ENCODE measurements around the gene PRC1.

PRC1 gene

GRCh38 chr15:90936823-90937222 is 57.5 kb downstream of the PRC1 start:
- Histone ChIP-seq H2AFZ (ENCODE audit: low read length) (no peak overlapping the region), H3F3A (ENCODE audit: insufficient read depth, low read length) (peaks cover 13% of the 10 kb centered on the region), H4K20me1 (ENCODE audit: insufficient read depth, low read length) (no peaks in the 10 kb centered on the region), H3K27me3 (replicated peaks; ENCODE audit: insufficient read depth, low read length) (no peaks in the 10 kb centered on the region), H3K27ac (ENCODE audit: low read length) (no peak overlapping the region), H3K9me3 (replicated peaks; ENCODE audit: insufficient read depth, low read length) (no peaks in the 10 kb centered on the region), H3K9ac (ENCODE audit: low read length) (no peak overlapping the region), H3K36me3 (replicated peaks; ENCODE audit: insufficient read depth, low read length) (no peaks in the 10 kb centered on the region), H3K4me2 (ENCODE audit: low read depth, low read length) (0 out of 2 replicates have a peak overlapping the region, but pooled peaks have one; percentile 96), H3K4me3 (ENCODE audit: low read length) (no peak overlapping the region), H3K79me2 (ENCODE audit: low read length) (peaks cover 23% of the 10 kb centered on the region), H3K9me2 (replicated peaks; ENCODE audit: insufficient read depth, low read length) (no peaks in the 10 kb centered on the region), H3K4me1 (ENCODE audit: low read length) (peaks cover 22% of the 10 kb centered on the region)
- TF ChIP-seq EZH2phosphoT487 (IDR thresholded peaks at IDR 0.05; ENCODE audit: low read length) = no peak
- no peak for TF ChIP-seq EZH2 (optimal IDR thresholded peaks at IDR 0.05; ENCODE audit: low read depth, low read length)
- TF ChIP-seq CTCF (IDR thresholded peaks at IDR 0.05; ENCODE audit: low read length) = no peak
- DNase-seq = no peak

- Histone ChIP-seq H3K4me1 (ENCODE audit: low read length) (peaks cover 27% of the 10 kb centered on the region), H3K4me2 (ENCODE audit: low read depth, low read length) (peak within 1 kb of the TSS; percentile 96), H3K9me2 (replicated peaks; ENCODE audit: insufficient read depth, low read length) (no peaks in the 10 kb centered on the region), H3K27me3 (replicated peaks; ENCODE audit: insufficient read depth, low read length) (no peaks in the 10 kb centered on the region), H3K36me3 (replicated peaks; ENCODE audit: insufficient read depth, low read length) (no peaks in the 10 kb centered on the region), H2AFZ (ENCODE audit: low read length) (peak within 1 kb of the TSS; percentile 78), H3F3A (ENCODE audit: insufficient read depth, low read length) (peaks cover 28% of the 10 kb centered on the region), H3K9me3 (replicated peaks; ENCODE audit: insufficient read depth, low read length) (no peaks in the 10 kb centered on the region), H3K79me2 (ENCODE audit: low read length) (peaks cover 29% of the 10 kb centered on the region), H3K27ac (ENCODE audit: low read length) (peak within 1 kb of the TSS; percentile 69), H3K9ac (ENCODE audit: low read length) (peak within 1 kb of the TSS; percentile 87), H4K20me1 (ENCODE audit: insufficient read depth, low read length) (no peaks in the 10 kb centered on the region), H3K4me3 (ENCODE audit: low read length) (peak within 1 kb of the TSS; percentile 96)
- TF ChIP-seq EZH2 (optimal IDR thresholded peaks at IDR 0.05; ENCODE audit: low read depth, low read length) = no peak
- no peak for TF ChIP-seq EZH2phosphoT487 (IDR thresholded peaks at IDR 0.05; ENCODE audit: low read length)
- TF ChIP-seq CTCF (IDR thresholded peaks at IDR 0.05; ENCODE audit: low read length) = no peak
- peak; percentile 97 for DNase-seq
These were observed 59.2 kb downstream of the PRC1 start, which contains the start of gene UNC45A for GRCh38 chr15:90934949-90935751. TSS of gene UNC45A (plus strand) at chr15:90935285. CDS start at chr15:90935325, 40 bp downstream.

GRCh38 chr15:90934256-90934948 is 59.9 kb downstream of the PRC1 start:
- TF ChIP-seq CTCF (IDR thresholded peaks at IDR 0.05; ENCODE audit: low read length) = peak; percentile 95
- TF ChIP-seq EZH2 (optimal IDR thresholded peaks at IDR 0.05; ENCODE audit: low read depth, low read length) = no peak
- H4K20me1 ChIP-seq (ENCODE audit: insufficient read depth, low read length) = no peaks in the 10 kb centered on the region
- peak overlapping the region; percentile 58 for H3K9ac ChIP-seq (ENCODE audit: low read length)
- H3K27me3 ChIP-seq (replicated peaks; ENCODE audit: insufficient read depth, low read length) = no peaks in the 10 kb centered on the region
- peaks cover 27% of the 10 kb centered on the region for H3K4me1 ChIP-seq (ENCODE audit: low read length)
- H3K27ac ChIP-seq (ENCODE audit: low read length) = peak overlapping the region; percentile 69
- H3K9me2 ChIP-seq (replicated peaks; ENCODE audit: insufficient read depth, low read length) = no peaks in the 10 kb centered on the region
- H3K9me3 ChIP-seq (replicated peaks; ENCODE audit: insufficient read depth, low read length) = no peaks in the 10 kb centered on the region
- H2AFZ ChIP-seq (ENCODE audit: low read length) = peak overlapping the region; percentile 78
- no peaks in the 10 kb centered on the region for H3K36me3 ChIP-seq (replicated peaks; ENCODE audit: insufficient read depth, low read length)
- H3K4me2 ChIP-seq (ENCODE audit: low read depth, low read length) = peak overlapping the region; percentile 76
- peak overlapping the region; percentile 96 for H3K4me3 ChIP-seq (ENCODE audit: low read length)
- DNase-seq = peak; percentile 93
- peaks cover 36% of the 10 kb centered on the region for H3F3A ChIP-seq (ENCODE audit: insufficient read depth, low read length)
- H3K79me2 ChIP-seq (ENCODE audit: low read length) = peaks cover 26% of the 10 kb centered on the region
